ENCODE results near the gene SH2D3C. TPM values are rescaled to one million over a fixed set of nuclear protein-coding genes. Genes with fewer than 3 reads are reported as not detected.

SH2D3C gene
- total RNA-seq, 1 experiment from 2014 or later: 0.57 TPM

DNA sequence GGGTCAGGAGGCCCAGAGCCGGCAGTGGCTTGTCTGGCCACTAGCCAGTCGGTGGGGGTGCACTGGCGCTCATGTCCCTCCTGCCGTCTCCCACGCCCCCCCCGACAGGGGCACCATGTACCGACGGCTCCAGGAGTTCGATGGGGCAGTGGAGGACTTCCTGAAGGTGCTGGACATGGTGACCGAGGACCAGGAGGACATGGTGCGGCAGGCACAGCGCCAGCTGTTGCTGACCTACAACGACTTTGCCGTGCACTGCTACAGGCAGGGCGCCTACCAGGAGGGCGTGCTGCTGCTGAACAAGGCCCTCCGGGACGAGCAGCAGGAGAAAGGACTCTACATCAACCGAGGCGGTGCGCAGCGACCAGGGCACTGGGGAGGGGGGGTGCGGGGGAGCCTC is 54.5 kb downstream of the SH2D3C start:
- DNase-seq (ENCODE audit: extremely low read depth, low read depth): no peak

DNA sequence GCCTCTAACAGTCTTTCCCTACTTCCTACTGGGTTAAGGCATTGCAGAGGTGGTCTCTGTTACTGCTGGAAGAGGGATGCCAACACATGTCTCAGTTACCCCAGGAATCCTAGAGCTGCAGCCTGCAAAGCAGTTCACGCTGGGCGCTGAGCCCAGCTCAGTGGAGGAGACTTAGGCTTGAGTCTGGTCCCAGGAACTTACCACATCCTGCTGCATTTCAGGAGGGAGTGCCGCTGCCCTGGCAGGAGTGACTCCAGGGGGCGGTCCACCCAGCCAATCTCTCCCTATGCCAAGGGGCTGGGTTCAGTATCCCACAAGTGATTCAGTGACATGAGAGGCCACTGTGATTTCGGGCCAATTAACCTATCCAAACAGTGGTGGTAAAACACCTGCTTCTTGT is 55.0 kb downstream of the SH2D3C start:
- no peak for DNase-seq (ENCODE audit: extremely low read depth, low read depth)

GRCh38 chr9:127723013-127723412 is 55.5 kb downstream of the SH2D3C start:
- DNase-seq (ENCODE audit: extremely low read depth, low read depth): no peak

DNA sequence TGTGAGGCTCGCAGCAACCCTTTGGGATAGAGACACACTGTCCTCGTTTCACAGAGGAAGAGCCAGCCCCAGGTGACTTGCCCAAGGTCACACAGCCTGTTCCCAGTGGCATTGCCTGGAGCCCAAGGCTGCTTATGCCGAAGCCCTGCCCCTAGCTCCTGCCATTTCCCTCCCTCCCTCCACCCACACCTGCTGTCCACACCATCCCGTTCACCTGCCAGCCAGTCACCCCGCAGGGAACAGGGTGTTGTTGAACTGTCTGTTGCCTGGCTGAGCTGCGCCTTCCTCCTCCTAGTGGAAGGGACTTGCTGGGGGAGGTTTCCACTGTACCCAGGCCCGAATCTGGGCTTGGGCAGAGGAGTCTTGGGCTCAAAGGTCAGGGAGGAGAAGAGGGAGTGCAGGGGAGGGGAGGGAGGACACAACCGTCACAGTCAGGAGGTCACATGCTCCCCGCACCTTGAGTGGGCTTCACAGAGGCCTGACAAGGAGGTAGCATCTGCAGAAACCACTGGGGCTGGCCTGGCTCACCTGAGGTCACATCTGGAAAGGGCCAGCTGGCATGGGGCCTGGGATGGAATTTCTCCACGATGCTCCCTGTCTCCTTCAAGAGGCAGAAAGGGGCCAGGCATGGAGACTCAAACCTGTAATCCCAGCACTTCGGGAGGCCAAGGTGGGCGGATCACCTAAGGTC is 56.3 kb downstream of the SH2D3C start:
- no peak for DNase-seq (ENCODE audit: extremely low read depth, low read depth)

DNA sequence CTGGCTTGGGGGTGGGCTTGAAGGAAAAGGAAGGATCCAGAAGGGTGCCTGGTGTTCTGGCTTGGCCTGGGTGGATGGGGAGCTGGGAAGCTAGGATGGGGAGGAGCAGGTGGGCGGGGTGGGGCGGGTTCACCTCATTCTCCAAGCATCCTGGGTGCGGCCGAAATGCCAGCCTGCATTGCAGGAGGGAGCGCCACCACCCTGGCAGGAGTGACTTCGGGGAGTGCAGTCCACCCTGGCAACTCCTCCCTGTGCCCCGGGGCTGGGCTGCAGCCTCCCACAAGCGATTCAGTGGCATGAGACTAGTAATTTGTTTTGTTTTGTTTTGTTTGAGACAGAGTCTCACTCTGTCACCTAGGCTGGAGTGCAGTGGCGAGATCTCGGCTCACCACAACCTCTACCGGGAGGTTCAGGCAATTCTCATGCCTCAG is 57.1 kb downstream of the SH2D3C start:
- no peak for DNase-seq (ENCODE audit: extremely low read depth, low read depth)

GRCh38 chr9:127720865-127721227 is 57.6 kb downstream of the SH2D3C start:
- no peak for DNase-seq (ENCODE audit: extremely low read depth, low read depth)

- DNase-seq (ENCODE audit: extremely low read depth, low read depth): no peak
Observed at GRCh38 chr9:127720031-127720864, 58.2 kb downstream of the SH2D3C start.

DNA sequence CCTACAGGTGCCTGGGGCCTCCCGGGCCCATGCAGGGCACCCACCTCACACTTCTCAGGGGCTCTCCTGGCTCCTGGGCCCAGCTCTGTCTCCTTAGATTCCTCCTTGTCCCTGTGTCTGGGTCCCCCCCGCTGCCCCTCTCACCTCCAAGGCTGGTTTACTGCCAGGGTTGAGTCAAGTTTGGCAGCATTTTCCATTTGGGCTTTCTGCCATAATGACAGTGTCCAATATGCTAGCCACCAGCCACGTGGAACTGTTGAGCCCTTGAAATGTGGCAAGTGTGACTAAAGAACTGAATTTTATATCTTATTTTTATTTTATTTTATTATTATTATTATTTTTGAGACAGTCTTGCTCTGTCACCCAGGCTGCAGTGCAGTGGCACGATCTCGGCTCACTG is 60.7 kb downstream of the SH2D3C start:
- DNase-seq (ENCODE audit: extremely low read depth, low read depth): no peak

DNA sequence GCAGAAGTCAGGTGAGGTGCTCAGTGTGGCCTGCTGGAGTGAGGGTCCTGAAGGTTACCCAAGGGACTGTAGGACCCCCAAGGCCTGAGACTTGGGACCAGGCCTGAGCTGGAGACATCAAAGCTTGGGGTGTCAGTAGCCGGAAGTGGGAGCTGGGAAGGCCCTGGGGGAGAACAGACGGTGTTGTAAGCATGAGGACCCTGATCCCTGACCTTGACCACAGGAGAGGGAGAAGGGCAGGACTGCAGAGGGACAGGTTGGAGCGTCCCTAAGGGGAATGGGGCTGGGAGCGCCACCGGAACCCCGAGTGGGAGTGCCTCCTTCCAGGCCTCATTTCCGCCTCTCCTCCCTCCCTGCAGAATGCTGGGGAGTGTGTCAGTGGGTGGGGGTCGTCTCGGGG is 62.1 kb downstream of the SH2D3C start:
- no peak for DNase-seq (ENCODE audit: extremely low read depth, low read depth)

- DNase-seq (ENCODE audit: extremely low read depth, low read depth): peak; percentile 96
Observed at GRCh38 chr9:127715470-127716337, 62.8 kb downstream of the SH2D3C start, which contains the start of the genes PTRH1 and TTC16. Gene PTRH1, minus strand, starts transcription at chr9:127715663. Its CDS starts 24 bp downstream, at chr9:127715639. Gene TTC16, plus strand, starts transcription at chr9:127716079. Its CDS starts 67 bp downstream, at chr9:127716146.

GRCh38 chr9:127714951-127715469 is 63.5 kb downstream of the SH2D3C start:
- no peak for DNase-seq (ENCODE audit: extremely low read depth, low read depth)

- DNase-seq (ENCODE audit: extremely low read depth, low read depth): no peak
Observed at GRCh38 chr9:127714020-127714750, 64.3 kb downstream of the SH2D3C start.

- DNase-seq (ENCODE audit: extremely low read depth, low read depth): no peak
Observed at GRCh38 chr9:127712867-127713266, 65.6 kb downstream of the SH2D3C start.

DNA sequence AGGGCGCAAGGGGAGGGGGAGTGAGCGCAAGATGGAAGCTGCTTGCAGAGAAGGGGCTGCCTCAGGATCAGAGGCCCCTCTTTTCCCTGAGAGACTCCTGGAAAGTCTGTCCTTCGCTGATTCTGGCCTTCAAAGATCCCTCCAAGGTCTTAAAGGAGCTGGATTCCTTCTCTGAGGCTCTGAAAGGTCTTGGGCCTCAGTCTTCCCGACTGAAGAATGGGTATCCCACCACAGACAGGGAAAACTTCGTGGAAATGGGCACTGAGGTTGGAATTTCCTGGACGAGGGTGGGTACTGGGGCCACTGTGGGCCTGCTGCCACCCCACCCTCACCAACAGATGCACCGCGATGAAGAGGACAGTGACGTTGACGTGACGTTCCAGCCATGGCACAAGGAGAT is 66.1 kb downstream of the SH2D3C start:
- DNase-seq (ENCODE audit: extremely low read depth, low read depth): no peak

- DNase-seq (ENCODE audit: extremely low read depth, low read depth): no peak
Observed at GRCh38 chr9:127711831-127712274, 66.6 kb downstream of the SH2D3C start.

- DNase-seq (ENCODE audit: extremely low read depth, low read depth): no peak
Observed at GRCh38 chr9:127711226-127711701, 67.2 kb downstream of the SH2D3C start.

DNA sequence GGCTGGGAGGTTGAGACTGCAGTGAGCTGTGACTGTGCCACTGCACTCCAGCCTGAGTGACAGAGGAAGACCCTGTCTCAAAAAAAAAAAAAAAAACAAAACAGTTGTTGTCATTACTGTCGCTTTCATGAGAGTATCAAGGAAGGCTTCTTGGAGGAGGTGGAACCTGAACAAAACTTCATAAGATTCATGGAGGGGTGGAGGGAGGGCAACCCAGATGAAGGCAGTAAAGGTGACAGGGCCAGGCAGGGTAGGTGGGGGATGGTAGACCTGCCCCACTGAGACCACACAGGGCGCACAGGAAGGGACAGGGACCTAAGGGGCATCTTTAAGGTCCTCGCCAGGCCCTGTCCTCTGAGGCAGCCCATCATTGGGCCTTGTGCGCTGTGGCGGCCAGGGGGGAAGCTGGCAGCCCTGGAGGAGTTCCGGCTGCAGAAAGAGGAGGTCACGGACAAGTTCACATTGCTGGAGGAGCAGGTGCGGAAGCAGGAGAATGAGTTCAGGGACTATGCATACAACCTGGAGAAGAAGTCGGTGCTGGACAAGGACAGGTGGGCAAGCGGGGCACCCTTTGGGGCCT is 68.2 kb downstream of the SH2D3C start:
- no peak for DNase-seq (ENCODE audit: extremely low read depth, low read depth)

GRCh38 chr9:127708952-127709587 is 69.4 kb downstream of the SH2D3C start:
- no peak for DNase-seq (ENCODE audit: extremely low read depth, low read depth)

DNA sequence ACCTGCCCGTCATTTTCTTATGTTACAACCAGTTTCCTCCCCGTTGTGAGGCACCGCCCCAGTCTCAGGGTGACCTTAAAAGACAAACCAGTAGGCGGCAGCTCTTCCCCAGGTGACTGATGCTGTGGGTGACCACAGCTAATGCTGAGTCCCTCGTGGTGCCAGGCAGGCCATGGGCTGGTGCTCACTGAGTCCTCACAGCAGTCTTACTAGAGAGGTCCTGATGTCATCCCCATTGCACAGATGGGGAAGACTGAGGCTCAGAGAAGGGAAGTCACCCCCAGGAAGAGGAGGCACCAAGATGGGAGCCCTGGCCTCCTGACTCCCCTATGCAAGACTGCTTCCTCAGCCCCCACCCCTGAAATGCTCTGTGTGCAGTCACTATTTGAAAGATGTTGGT is 70.7 kb downstream of the SH2D3C start:
- DNase-seq (ENCODE audit: extremely low read depth, low read depth): no peak
